Hepatocyte (in vitro differentiated cells): ENCODE measurements around the gene HSBP1L1.

ENCODE experiments used
- EZH2 ChIP-seq: fragments of 200-600 bp; sonication (generic); IDR thresholded peaks from 2 replicates; pipeline ENCODE4 v1.6.1; 2016; ENCODE audit warnings: antibody characterized with exemption, mild to moderate bottlenecking, borderline replicate concordance
- EZH2phosphoT487 ChIP-seq: fragments of 200-600 bp; sonication (generic); IDR thresholded peaks from one replicate; pipeline ENCODE4 v1.6.1; 2018; ENCODE audit warnings: antibody characterized with exemption, mild to moderate bottlenecking, low read depth, moderate library complexity; ENCODE audit not compliant: unreplicated experiment, severe bottlenecking
- TF ChIP-seq, protein P1 (sequence below): fragments of 200-600 bp; sonication (generic); IDR thresholded peaks from 2 replicates; pipeline ENCODE4 v1.5.1; 2016; ENCODE audit warnings: antibody characterized with exemption, mild to moderate bottlenecking; ENCODE audit not compliant: poor library complexity

DNA sequence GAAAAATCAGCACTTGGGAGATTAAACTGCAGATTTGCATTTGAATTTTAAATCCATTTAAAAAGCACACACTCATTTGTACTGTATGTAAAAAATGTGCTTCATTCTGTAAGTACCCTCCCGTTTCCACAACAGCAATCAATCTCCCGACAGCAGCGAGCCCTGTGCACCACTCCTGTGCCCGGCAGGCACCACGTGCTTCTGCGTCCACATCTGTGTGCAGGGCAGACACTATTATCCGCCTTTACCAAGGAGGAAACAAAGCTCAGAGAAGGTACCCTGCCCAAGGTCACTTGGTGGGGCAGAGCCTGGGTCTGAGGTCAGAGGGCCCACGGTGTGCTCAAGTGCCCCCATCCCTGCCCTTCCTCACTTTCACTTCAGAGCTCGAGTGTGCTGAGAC lies 7.5 kb downstream of the HSBP1L1 start:
- TF ChIP-seq EZH2 = no peak
- TF ChIP-seq, protein P1, sequence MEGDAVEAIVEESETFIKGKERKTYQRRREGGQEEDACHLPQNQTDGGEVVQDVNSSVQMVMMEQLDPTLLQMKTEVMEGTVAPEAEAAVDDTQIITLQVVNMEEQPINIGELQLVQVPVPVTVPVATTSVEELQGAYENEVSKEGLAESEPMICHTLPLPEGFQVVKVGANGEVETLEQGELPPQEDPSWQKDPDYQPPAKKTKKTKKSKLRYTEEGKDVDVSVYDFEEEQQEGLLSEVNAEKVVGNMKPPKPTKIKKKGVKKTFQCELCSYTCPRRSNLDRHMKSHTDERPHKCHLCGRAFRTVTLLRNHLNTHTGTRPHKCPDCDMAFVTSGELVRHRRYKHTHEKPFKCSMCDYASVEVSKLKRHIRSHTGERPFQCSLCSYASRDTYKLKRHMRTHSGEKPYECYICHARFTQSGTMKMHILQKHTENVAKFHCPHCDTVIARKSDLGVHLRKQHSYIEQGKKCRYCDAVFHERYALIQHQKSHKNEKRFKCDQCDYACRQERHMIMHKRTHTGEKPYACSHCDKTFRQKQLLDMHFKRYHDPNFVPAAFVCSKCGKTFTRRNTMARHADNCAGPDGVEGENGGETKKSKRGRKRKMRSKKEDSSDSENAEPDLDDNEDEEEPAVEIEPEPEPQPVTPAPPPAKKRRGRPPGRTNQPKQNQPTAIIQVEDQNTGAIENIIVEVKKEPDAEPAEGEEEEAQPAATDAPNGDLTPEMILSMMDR = no peak
- no peak for TF ChIP-seq EZH2phosphoT487
